K562 (cell line): ENCODE results near the gene VHLL. TPM values are rescaled to one million over a fixed set of nuclear protein-coding genes. Genes with fewer than 3 reads are reported as not detected.
A peak's percentile ranks its signal among the peaks of the same experiment; 100 is the strongest.

Experiments
- ATF3 ChIP-seq, 2 experiments: fragments of 450-650 bp in 1 of 2; sonication (generic) in 1 of 2; formaldehyde crosslinking in 1 of 2; IDR thresholded peaks in 1 of 2; conservative IDR thresholded peaks in 1 of 2; 2 replicates each; pipeline versions ENCODE4 v1.6.1 to v1.8.1; 2016 to 2023; ENCODE audit warnings: mild to moderate bottlenecking in 2 of 2, moderate library complexity in 2 of 2, inconsistent platforms in 1 of 2, missing genetic modification reagents in 1 of 2
- COPS2 ChIP-seq: fragments of 450-650 bp; conservative IDR thresholded peaks from 2 replicates; pipeline ENCODE4 v1.6.1; 2016; ENCODE audit warnings: mild to moderate bottlenecking, moderate library complexity
- ELK1 ChIP-seq: sonication (generic); formaldehyde crosslinking; IDR thresholded peaks from 2 replicates; pipeline ENCODE4 v1.8.1; 2022; ENCODE audit warnings: missing genetic modification reagents
- FOXJ3 ChIP-seq: sonication (generic); formaldehyde crosslinking; IDR thresholded peaks from 2 replicates; pipeline ENCODE4 v1.4.0; 2020; ENCODE audit warnings: mild to moderate bottlenecking, missing genetic modification reagents
- GMEB1 ChIP-seq: fragments of 250-450 bp; sonication (Bioruptor Pico); IDR thresholded peaks from 2 replicates; pipeline ENCODE4 v1.4.0; 2020; ENCODE audit warnings: mild to moderate bottlenecking
- HOXB6 ChIP-seq: fragments of 250-450 bp; sonication (Bioruptor Pico); IDR thresholded peaks from 2 replicates; pipeline ENCODE4 v1.5.1; 2022; ENCODE audit warnings: mild to moderate bottlenecking, borderline replicate concordance
- HSF4 ChIP-seq: fragments of 250-450 bp; sonication (Bioruptor Pico); IDR thresholded peaks from 2 replicates; pipeline ENCODE4 v2.1.2; 2022; ENCODE audit warnings: mild to moderate bottlenecking, moderate library complexity, borderline replicate concordance
- KLF10 ChIP-seq: fragments of 250-450 bp; sonication (Bioruptor Pico); IDR thresholded peaks from 2 replicates; pipeline ENCODE4 v1.6.1; 2021; ENCODE audit warnings: matching md5 sums
- RAD21 ChIP-seq, 2 experiments: fragments of 250-450 bp in 1 of 2; fragments of 450-650 bp in 1 of 2; sonication (Bioruptor Pico) in 1 of 2; formaldehyde crosslinking in 1 of 2; IDR thresholded peaks in 1 of 2; conservative IDR thresholded peaks in 1 of 2; 2 replicates each; pipeline versions ENCODE4 v1.4.0 to v1.8.0; 2020 to 2022; ENCODE audit warnings: mild to moderate bottlenecking in 2 of 2, moderate library complexity in 1 of 2
- RB1 ChIP-seq: fragments of 450-650 bp; IDR thresholded peaks from 2 replicates; pipeline ENCODE4 v1.6.1; 2017; ENCODE audit warnings: low read depth, mild to moderate bottlenecking
- TOE1 ChIP-seq, 2 experiments: fragments of 450-650 bp in 1 of 2; sonication (generic) in 1 of 2; formaldehyde crosslinking in 1 of 2; IDR thresholded peaks; 2 replicates each; pipeline versions ENCODE4 v1.7.1 to v1.8.0; 2016 to 2022; ENCODE audit warnings: borderline replicate concordance in 2 of 2, mild to moderate bottlenecking in 2 of 2, antibody characterized with exemption in 1 of 2, inconsistent platforms in 1 of 2, low read depth in 1 of 2, missing genetic modification reagents in 1 of 2, moderate library complexity in 1 of 2
- USF1 ChIP-seq: sonication (generic); formaldehyde crosslinking; IDR thresholded peaks from 2 replicates; pipeline ENCODE4 v1.9.0; 2022; ENCODE audit warnings: mild to moderate bottlenecking, missing genetic modification reagents
- YBX1 ChIP-seq: fragments of 450-650 bp; IDR thresholded peaks from 2 replicates; pipeline ENCODE4 v1.7.1; 2016; ENCODE audit warnings: mild to moderate bottlenecking
- ZNF184 ChIP-seq: sonication (generic); formaldehyde crosslinking; IDR thresholded peaks from 2 replicates; pipeline ENCODE4 v1.5.0; 2020; ENCODE audit warnings: missing genetic modification reagents
- ZNF431 ChIP-seq: sonication (generic); formaldehyde crosslinking; IDR thresholded peaks from 2 replicates; pipeline ENCODE4 v1.8.0; 2022; ENCODE audit warnings: mild to moderate bottlenecking, missing genetic modification reagents
- ZNF57 ChIP-seq: fragments of 450-650 bp; formaldehyde crosslinking; IDR thresholded peaks from 2 replicates; pipeline ENCODE4 v1.4.0; 2020; ENCODE audit warnings: mild to moderate bottlenecking, moderate library complexity
- ZNF584 ChIP-seq: fragments of 200-800 bp; sonication (Bioruptor generic); IDR thresholded peaks from 2 replicates; pipeline ENCODE4 v1.6.1; 2016; ENCODE audit warnings: low read depth, mild to moderate bottlenecking, missing genetic modification characterization, missing compliant biosample characterization
- ZNF75A ChIP-seq: fragments of 450-650 bp; formaldehyde crosslinking; IDR thresholded peaks from 2 replicates; pipeline ENCODE4 v1.4.0; 2020; ENCODE audit warnings: mild to moderate bottlenecking
- polyA plus RNA-seq, 8 experiments: library from polyadenylated mRNA; depleted of rRNA in 4 of 8; stranded (reverse) in 5 of 8; unstranded in 3 of 8; fragments of >200 nt; fragmentation: Nextera tagmentation in 2 of 8; fragmentation: Illumina TruSeq in 1 of 8; extraction: Ambion mirVana in 2 of 8; extraction: Trizol in 1 of 8; gene quantifications; 2 replicates each; pipeline versions ENCODE4 v1.2.1 to v1.2.3, GENCODE V29; 2011 to 2014; ENCODE audit warnings: inconsistent platforms in 1 of 8, missing spikeins in 1 of 8
- total RNA-seq, 7 experiments: library from RNA; depleted of rRNA in 6 of 7; stranded (reverse); fragments of >200 nt in 6 of 7; fragmentation: Illumina TruSeq in 2 of 7; extraction: Trizol in 2 of 7; gene quantifications; 2 replicates each; pipeline versions ENCODE4 v1.2.1 to v1.2.3, GENCODE V29; 2011 to 2021; ENCODE audit warnings: low replicate concordance in 1 of 7
- TF ChIP-seq, protein P1 (sequence below): fragments of 450-650 bp; IDR thresholded peaks from 2 replicates; pipeline ENCODE4 v1.6.1; 2016; ENCODE audit warnings: missing biosample characterization, missing genetic modification characterization
- TF ChIP-seq, protein P2 (sequence below): sonication (generic); formaldehyde crosslinking; IDR thresholded peaks from 2 replicates; pipeline ENCODE4 v1.8.1; 2023; ENCODE audit warnings: mild to moderate bottlenecking, missing genetic modification reagents, moderate library complexity

The VHLL gene
- total and polyA plus RNA-seq, 9 of the 15 experiments (the other 6 are each of a cell fraction or from before 2014, with no cell fraction given) = not detected

- TF ChIP-seq YBX1 (no peak), ZNF584 (CRISPR knock-in tag) (no peak), FOXJ3 (CRISPR knock-in tag) (no peak), COPS2 (no peak), ATF3 (IDR thresholded peaks at IDR 0.05) (no peak), ATF3 (CRISPR knock-in tag; conservative IDR thresholded peaks at IDR 0.05) (peak; percentile 60; the same call in 1 of the 2 replicates), RB1 (peak; percentile 83), HSF4 (CRISPR knock-in tag) (no peak), KLF10 (CRISPR knock-in tag) (no peak), ZNF431 (0 out of 2 replicates have a peak, but pooled peaks have one; percentile 52), ZNF184 (CRISPR knock-in tag) (no peak), USF1 (CRISPR knock-in tag) (no peak), RAD21 (CRISPR knock-in tag; conservative IDR thresholded peaks at IDR 0.05 in 1 of 2, IDR thresholded peaks at IDR 0.05 in 1 of 2) (no peak), ELK1 (no peak), GMEB1 (CRISPR knock-in tag) (peak; percentile 45; the same call in 1 of the 2 replicates), TOE1 (IDR thresholded peaks at IDR 0.05; ENCODE audit: borderline replicate concordance) (no peak; the same call in 1 of the 2 replicates), TOE1 (CRISPR knock-in tag; IDR thresholded peaks at IDR 0.05; ENCODE audit: borderline replicate concordance, low read depth) (no peak), HOXB6 (CRISPR knock-in tag) (no peak), ZNF75A (0 out of 2 replicates have a peak, but pooled peaks have one; percentile 48), ZNF57 (CRISPR knock-in tag) (no peak)
- TF ChIP-seq, protein P1, sequence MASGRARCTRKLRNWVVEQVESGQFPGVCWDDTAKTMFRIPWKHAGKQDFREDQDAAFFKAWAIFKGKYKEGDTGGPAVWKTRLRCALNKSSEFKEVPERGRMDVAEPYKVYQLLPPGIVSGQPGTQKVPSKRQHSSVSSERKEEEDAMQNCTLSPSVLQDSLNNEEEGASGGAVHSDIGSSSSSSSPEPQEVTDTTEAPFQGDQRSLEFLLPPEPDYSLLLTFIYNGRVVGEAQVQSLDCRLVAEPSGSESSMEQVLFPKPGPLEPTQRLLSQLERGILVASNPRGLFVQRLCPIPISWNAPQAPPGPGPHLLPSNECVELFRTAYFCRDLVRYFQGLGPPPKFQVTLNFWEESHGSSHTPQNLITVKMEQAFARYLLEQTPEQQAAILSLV (tag) = no peak
- TF ChIP-seq, protein P2, sequence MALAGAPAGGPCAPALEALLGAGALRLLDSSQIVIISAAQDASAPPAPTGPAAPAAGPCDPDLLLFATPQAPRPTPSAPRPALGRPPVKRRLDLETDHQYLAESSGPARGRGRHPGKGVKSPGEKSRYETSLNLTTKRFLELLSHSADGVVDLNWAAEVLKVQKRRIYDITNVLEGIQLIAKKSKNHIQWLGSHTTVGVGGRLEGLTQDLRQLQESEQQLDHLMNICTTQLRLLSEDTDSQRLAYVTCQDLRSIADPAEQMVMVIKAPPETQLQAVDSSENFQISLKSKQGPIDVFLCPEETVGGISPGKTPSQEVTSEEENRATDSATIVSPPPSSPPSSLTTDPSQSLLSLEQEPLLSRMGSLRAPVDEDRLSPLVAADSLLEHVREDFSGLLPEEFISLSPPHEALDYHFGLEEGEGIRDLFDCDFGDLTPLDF (CRISPR knock-in tag) = peak; percentile 77
Observed at GRCh38 chr1:156282479-156283222, 16.5 kb downstream of the VHLL start, which contains the start of gene SMG5 (continued).
